A673 (cell line): ENCODE data around the gene KRTAP5-3. TPM values are rescaled to one million over a fixed set of nuclear protein-coding genes. Genes with fewer than 3 reads are reported as not detected.
"Not testable (repeated sequence)": the region's sequence is repeated elsewhere in the genome, so short reads cannot be mapped to it uniquely, and the experiment has no call there.

Source experiments
- BruUV-seq: library from RNA; stranded (reverse); fragments of 400-500 nt; replicated peaks from 2 replicates; lab custom pipeline; 2021; lab: Mats Ljungman, UMichigan
- CTCF ChIA-PET: fragments of 300-600 bp; sonication (Branson Sonifier 250); formaldehyde crosslinking; loops from one replicate; lab custom pipeline; 2022; ENCODE audit warnings: antibody characterized with exemption; lab: Charles Lee
- POLR2A ChIA-PET: fragments of 300-600 bp; sonication (Branson Sonifier 250); formaldehyde crosslinking; loops from one replicate; lab custom pipeline; 2022; ENCODE audit warnings: antibody characterized with exemption; ENCODE audit not compliant: low non-redundant PET; lab: Charles Lee
- DNase-seq: peaks from one replicate; pipeline ENCODE4 v3.0.0-alpha.2; 2015; ENCODE audit warnings: low spot score
- H3K27ac ChIP-seq: fragments of 200-600 bp; sonication (generic); 2 replicates; pipeline ENCODE4 v1.5.1; 2016; ENCODE audit warnings: mixed run types, low read depth, mild to moderate bottlenecking, mixed read lengths, antibody characterized with exemption, low read length; ENCODE audit not compliant: poor library complexity, severe bottlenecking
- H3K27me3 ChIP-seq: fragments of 200-600 bp; sonication (generic); replicated peaks from 2 replicates; pipeline ENCODE4 v1.6.1; 2017; ENCODE audit warnings: mixed run types, low read depth, mild to moderate bottlenecking, mixed read lengths, antibody characterized with exemption, low read length; ENCODE audit not compliant: insufficient read depth, poor library complexity
- H3K36me3 ChIP-seq: fragments of 200-600 bp; sonication (generic); 2 replicates; pipeline ENCODE4 v1.6.1; 2016; ENCODE audit warnings: mixed run types, mild to moderate bottlenecking, mixed read lengths, antibody characterized with exemption, low read length; ENCODE audit not compliant: insufficient read depth, poor library complexity, severe bottlenecking
- H3K4me1 ChIP-seq: fragments of 200-600 bp; sonication (generic); 2 replicates; pipeline ENCODE4 v1.6.1; 2017; ENCODE audit warnings: mixed run types, mild to moderate bottlenecking, mixed read lengths, antibody characterized with exemption, low read length; ENCODE audit not compliant: insufficient read depth, poor library complexity, severe bottlenecking
- H3K4me3 ChIP-seq: fragments of 200-600 bp; sonication (generic); 2 replicates; pipeline ENCODE4 v1.5.1; 2016; ENCODE audit warnings: low read depth, mixed run types, mild to moderate bottlenecking, mixed read lengths, low read length; ENCODE audit not compliant: poor library complexity, severe bottlenecking
- H3K9me3 ChIP-seq: fragments of 200-600 bp; sonication (generic); 2 replicates; pipeline ENCODE4 v1.6.1; 2016; ENCODE audit warnings: mixed run types, low read depth, mild to moderate bottlenecking, mixed read lengths, antibody characterized with exemption, low read length; ENCODE audit not compliant: poor library complexity, severe bottlenecking
- CTCF ChIP-seq: fragments of 300-800, 200-600 bp; sonication (generic); conservative IDR thresholded peaks from 2 replicates; pipeline ENCODE4 v1.5.1; 2017; ENCODE audit warnings: low read depth, mild to moderate bottlenecking, antibody characterized with exemption, low read length, moderate library complexity, mixed read lengths
- EZH2 ChIP-seq: fragments of 200-600 bp; sonication (generic); IDR thresholded peaks from 2 replicates; pipeline ENCODE4 v1.6.1; 2017; ENCODE audit warnings: borderline replicate concordance, low read depth, mild to moderate bottlenecking, mixed read lengths, antibody characterized with exemption, low read length; ENCODE audit not compliant: poor library complexity, severe bottlenecking
- intact Hi-C: fragments of 100-400 bp; cut with micrococcal nuclease; formaldehyde crosslinking; loops from one replicate; pipeline ENCODE4 v1.10.0; 2022; ENCODE audit not compliant: unreplicated experiment
- total RNA-seq: library from RNA; stranded (reverse); gene quantifications from 2 replicates; pipeline ENCODE4 v1.2.3, GENCODE V29; 2021

KRTAP5-3 gene
- total RNA-seq, 1 experiment from 2014 or later = not detected

GRCh38 chr11:1600626-1601025 is 7.6 kb downstream of the KRTAP5-3 start:
- Histone ChIP-seq H3K27ac (no peak overlapping the region), H3K4me1 (no peaks in the 10 kb centered on the region), H3K4me3 (no peak overlapping the region), H3K27me3 (peaks cover 11% of the 10 kb centered on the region), H3K9me3 (no peaks in the 10 kb centered on the region), H3K36me3 (no peaks in the 10 kb centered on the region)
- ChIA-PET POLR2A (no interaction called here), CTCF (no interaction called here)
- no peak for TF ChIP-seq EZH2
- TF ChIP-seq CTCF = no peak
- no peak for DNase-seq
- intact Hi-C loops = no loop called here
- BruUV-seq = no TSS peak

DNA sequence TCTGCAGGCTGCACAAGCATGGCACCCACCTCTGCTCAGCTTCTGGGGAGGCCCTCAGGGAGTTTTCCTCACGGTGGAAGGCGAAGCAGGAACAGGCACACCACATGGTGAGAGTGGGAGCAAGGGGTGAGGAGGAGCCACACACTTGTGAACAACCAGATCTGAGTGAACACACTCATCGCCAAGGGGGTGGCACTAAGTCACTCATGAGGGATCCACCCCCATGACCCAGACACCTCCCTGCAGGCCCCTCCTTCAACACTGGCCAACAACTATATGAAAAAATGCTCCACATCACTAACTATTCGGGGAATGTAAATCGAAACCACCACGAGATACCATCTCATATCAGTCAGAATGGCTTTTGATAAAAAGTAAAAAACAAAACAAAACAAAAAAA is 9.4 kb downstream of the KRTAP5-3 start:
- H3K9me3 ChIP-seq = no peaks in the 10 kb centered on the region
- intact Hi-C loops = no loop called here
- H3K4me1 ChIP-seq = no peaks in the 10 kb centered on the region
- H3K27me3 ChIP-seq = peaks cover 11% of the 10 kb centered on the region
- no TSS peak for BruUV-seq
- no peak for DNase-seq
- H3K4me3 ChIP-seq = no peak overlapping the region
- ChIA-PET POLR2A (no interaction called here), CTCF (no interaction called here)
- no peak overlapping the region for H3K27ac ChIP-seq
- no peaks in the 10 kb centered on the region for H3K36me3 ChIP-seq
- TF ChIP-seq CTCF (no peak), EZH2 (no peak)

DNA sequence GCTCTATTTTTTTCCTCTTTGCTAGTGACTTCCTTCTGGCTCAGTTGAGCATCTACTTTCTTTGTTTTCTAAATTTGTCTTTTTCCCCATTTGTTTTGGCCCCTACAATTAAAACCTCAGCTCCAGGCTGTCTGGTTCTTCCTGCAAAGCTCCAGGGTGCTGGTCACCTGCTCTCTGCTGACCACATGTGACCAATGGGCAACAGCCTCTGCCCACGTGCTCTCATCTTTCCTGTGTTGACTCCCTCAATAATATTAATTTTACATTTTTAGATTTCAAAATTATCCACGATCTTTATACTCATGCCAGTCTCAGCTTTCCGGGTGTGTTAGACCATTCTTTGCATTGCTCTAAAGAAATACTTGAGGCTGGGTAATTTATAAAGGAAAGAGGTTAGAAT is 9.9 kb downstream of the KRTAP5-3 start:
- H3K9me3 ChIP-seq, intact Hi-C loops, DNase-seq, H3K36me3 ChIP-seq, H3K4me3 ChIP-seq, POLR2A ChIA-PET, H3K27ac ChIP-seq, BruUV-seq, CTCF ChIA-PET, H3K4me1 ChIP-seq: not testable (repeated sequence)
- peaks cover 11% of the 10 kb centered on the region for H3K27me3 ChIP-seq

GRCh38 chr11:1597994-1598380 is 10.3 kb downstream of the KRTAP5-3 start, which contains the start of gene KRTAP5-2:
TSS of gene KRTAP5-2 (minus strand) at chr11:1598294. CDS start at chr11:1598250, 44 bp downstream.
- CTCF ChIA-PET = no interaction called here
- TF ChIP-seq EZH2 (no peak), CTCF (no peak)
- POLR2A ChIA-PET = no interaction called here
- H3K27me3 ChIP-seq = peaks cover 11% of the 10 kb centered on the region
- H3K4me3 ChIP-seq = no peak within 1 kb of the TSS
- BruUV-seq = no TSS peak
- intact Hi-C loops = no loop called here
- no peaks in the 10 kb centered on the region for H3K9me3 ChIP-seq
- H3K36me3 ChIP-seq = no peaks in the 10 kb centered on the region
- no peak for DNase-seq
- no peak within 1 kb of the TSS for H3K27ac ChIP-seq
- H3K4me1 ChIP-seq = no peaks in the 10 kb centered on the region
